Naive thymus-derived CD8-positive, alpha-beta T cell (primary cell): ENCODE data around the gene PREX1. TPM values are rescaled to one million over a fixed set of nuclear protein-coding genes. Genes with fewer than 3 reads are reported as not detected.

Source experiments
- ATAC-seq, 2 donors: fragments of 150-1000 bp; cut with Tn5 transposase in 1 of 2; sonication (Bioruptor Pico), chemical (Tn5 transposase) in 1 of 2; 1 replicate in 1 of 2; 2 replicates in 1 of 2; pipeline ENCODE4 v1.10.0; 2021; ENCODE audit warnings: mild to moderate bottlenecking in 2 of 2, moderate library complexity in 2 of 2
- POLR2A ChIA-PET: fragments of 350-600 bp; sonication (Branson Sonifier 250); formaldehyde crosslinking; loops from one replicate; lab custom pipeline; 2021; ENCODE audit warnings: antibody characterized with exemption; lab: Charles Lee
- DNase-seq, 10 donors: peaks; one replicate each; pipeline versions ENCODE4 v3.0.0 to v3.0.0-alpha.2; 2020 to 2022
- H3K27ac Mint-ChIP-seq, 10 donors: one replicate each; pipeline ENCODE4 v1.8.0; 2020 to 2022; ENCODE audit warnings: mild to moderate bottlenecking in 10 of 10, mixed read lengths in 10 of 10, moderate library complexity in 4 of 10, inconsistent platforms in 1 of 10
- H3K27me3 Mint-ChIP-seq, 5 donors: one replicate each; pipeline ENCODE4 v1.8.0; 2021 to 2022; ENCODE audit warnings: mixed read lengths in 5 of 5
- H3K36me3 Mint-ChIP-seq, 3 donors: one replicate each; pipeline ENCODE4 v1.8.0; 2020 to 2022; ENCODE audit warnings: mixed read lengths in 3 of 3, mild to moderate bottlenecking in 2 of 3, inconsistent platforms in 1 of 3
- H3K4me1 Mint-ChIP-seq, 4 donors: one replicate each; pipeline ENCODE4 v1.8.0; 2021 to 2022; ENCODE audit warnings: mixed read lengths in 4 of 4
- H3K4me3 Mint-ChIP-seq, 10 donors: one replicate each; pipeline ENCODE4 v1.8.0; 2020 to 2022; ENCODE audit warnings: mild to moderate bottlenecking in 10 of 10, mixed read lengths in 10 of 10, moderate library complexity in 6 of 10, inconsistent platforms in 1 of 10
- H3K9me3 Mint-ChIP-seq, 9 donors: one replicate each; pipeline ENCODE4 v1.8.0; 2020 to 2022; ENCODE audit warnings: mixed read lengths in 9 of 9, mild to moderate bottlenecking in 3 of 9, inconsistent platforms in 1 of 9, moderate library complexity in 1 of 9
- polyA plus RNA-seq, 3 donors: library from polyadenylated mRNA; unstranded; fragments of 300-500 nt; fragmentation: Illumina TruSeq; gene quantifications; one replicate each; pipeline ENCODE4 v1.2.3, GENCODE V29; 2021
- total RNA-seq, 8 experiments: library from RNA in 2 of 8; stranded (reverse) in 2 of 8; gene quantifications; one replicate each; pipeline ENCODE4 v1.2.3 and lab custom pipeline; 2021 to 2026

The PREX1 gene
- total and polyA plus RNA-seq, 5 experiments from 2014 or later, result 14.4 to 141 (median 38.5) TPM

DNA sequence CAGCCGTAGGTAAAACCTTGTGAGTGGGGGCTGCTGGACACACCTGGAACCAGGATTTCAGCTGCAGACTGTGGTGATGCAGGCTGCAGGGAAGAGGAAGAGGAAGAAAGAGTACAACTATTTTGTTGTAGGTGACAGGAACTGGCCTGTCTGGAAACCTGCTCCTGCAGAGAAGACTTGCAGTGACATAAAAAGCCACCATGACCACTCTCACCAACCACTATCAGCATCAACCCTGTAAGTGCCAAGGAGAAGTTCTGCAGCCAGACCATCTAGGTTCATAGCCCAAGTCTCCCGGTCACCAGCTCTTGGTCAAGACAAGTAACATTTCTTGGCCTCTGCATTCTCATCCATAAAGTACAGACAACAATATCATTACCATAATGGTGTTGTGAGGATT is 91.2 kb downstream of the PREX1 start:
- Mint-ChIP-seq H3K27ac (peak overlapping the region in 8 of 10 donors; percentile 18 to 89 (median 68)), H3K9me3 (no peaks in the 10 kb centered on the region), H3K4me1 (peaks cover 46 to 77% (median 73%) of the 10 kb centered on the region in 4 donors), H3K4me3 (peak overlapping the region in 5 of 10 donors; percentile 26 to 71 (median 67)), H3K27me3 (no peaks in the 10 kb centered on the region), H3K36me3 (peaks cover 4 to 42% (median 10%) of the 10 kb centered on the region in 3 donors)
- POLR2A ChIA-PET, result interaction anchor here (1.3 to 3.1 kb wide), 2 partner anchors 83 to 91 kb away, joined by 5 to 15 read pairs; partner anchors contain the start of gene PREX1
- ATAC-seq (no peak), DNase-seq (no peak)

DNA sequence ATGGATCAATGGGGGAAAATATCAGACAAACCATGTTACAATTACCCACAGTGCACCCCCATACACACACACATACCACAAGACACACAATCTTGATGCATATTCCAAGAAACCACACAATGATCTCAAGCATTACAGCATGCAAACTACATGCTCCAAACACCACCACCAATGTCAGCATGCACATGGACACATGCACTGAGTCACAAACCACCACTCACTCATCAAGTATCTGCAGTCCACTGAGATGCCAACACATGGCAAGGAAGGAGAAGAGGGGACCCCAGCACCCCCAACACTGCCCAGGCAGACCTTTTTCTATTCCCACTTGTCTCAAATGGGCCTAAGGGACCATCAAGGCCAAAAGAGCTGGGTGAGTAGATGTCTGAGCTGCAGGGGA is 91.6 kb downstream of the PREX1 start:
- peak overlapping the region in 8 of 10 donors; percentile 27 to 89 (median 68) for H3K27ac Mint-ChIP-seq
- no peak for ATAC-seq
- H3K9me3 Mint-ChIP-seq, result no peaks in the 10 kb centered on the region
- POLR2A ChIA-PET, result interaction anchor here (1.3 to 3.1 kb wide), 2 partner anchors 84 to 91 kb away, joined by 5 to 15 read pairs; partner anchors contain the start of gene PREX1
- no peaks in the 10 kb centered on the region for H3K27me3 Mint-ChIP-seq
- DNase-seq, result no peak
- H3K36me3 Mint-ChIP-seq, result peaks cover 1 to 42% (median 6%) of the 10 kb centered on the region in 3 donors
- H3K4me3 Mint-ChIP-seq, result peak overlapping the region in 8 of 10 donors; percentile 0 to 71 (median 45)
- H3K4me1 Mint-ChIP-seq, result peaks cover 43 to 75% (median 71%) of the 10 kb centered on the region in 4 donors

DNA sequence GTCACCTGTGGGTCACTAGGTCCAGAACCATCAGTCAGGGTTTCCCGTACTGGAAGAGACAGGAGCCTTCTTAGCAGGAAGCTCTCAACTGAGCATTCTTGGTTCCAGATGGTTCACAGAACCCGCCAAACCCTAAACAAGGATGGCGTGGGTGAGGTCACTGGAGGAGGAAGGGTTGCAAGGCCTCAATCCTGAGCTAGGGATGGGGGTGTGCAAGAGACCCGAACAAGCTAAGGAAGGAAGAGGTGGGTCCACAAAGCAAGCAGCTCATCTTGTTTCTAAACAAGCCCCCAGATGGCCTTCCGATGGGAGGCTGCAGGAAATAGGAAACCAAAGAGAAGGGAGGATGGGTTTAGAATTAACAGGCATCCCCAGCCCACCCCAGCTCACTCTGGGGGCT is 92.7 kb downstream of the PREX1 start:
- peak overlapping the region in 7 of 10 donors; percentile 45 to 82 (median 74) for H3K27ac Mint-ChIP-seq
- H3K4me3 Mint-ChIP-seq, result peak overlapping the region in 6 of 10 donors; percentile 24 to 66 (median 44)
- POLR2A ChIA-PET, result interaction anchor here (1.1 to 1.4 kb wide), 3 partner anchors 9 to 78 kb away, joined by 3 to 4 read pairs (median 3); no protein-coding TSS in a partner anchor
- H3K4me1 Mint-ChIP-seq, result peaks cover 47 to 79% (median 75%) of the 10 kb centered on the region in 4 donors
- H3K9me3 Mint-ChIP-seq, result no peaks in the 10 kb centered on the region
- ATAC-seq, result no peak
- peaks cover 6 to 46% (median 9%) of the 10 kb centered on the region in 3 donors for H3K36me3 Mint-ChIP-seq
- H3K27me3 Mint-ChIP-seq, result no peaks in the 10 kb centered on the region
- no peak for DNase-seq

DNA sequence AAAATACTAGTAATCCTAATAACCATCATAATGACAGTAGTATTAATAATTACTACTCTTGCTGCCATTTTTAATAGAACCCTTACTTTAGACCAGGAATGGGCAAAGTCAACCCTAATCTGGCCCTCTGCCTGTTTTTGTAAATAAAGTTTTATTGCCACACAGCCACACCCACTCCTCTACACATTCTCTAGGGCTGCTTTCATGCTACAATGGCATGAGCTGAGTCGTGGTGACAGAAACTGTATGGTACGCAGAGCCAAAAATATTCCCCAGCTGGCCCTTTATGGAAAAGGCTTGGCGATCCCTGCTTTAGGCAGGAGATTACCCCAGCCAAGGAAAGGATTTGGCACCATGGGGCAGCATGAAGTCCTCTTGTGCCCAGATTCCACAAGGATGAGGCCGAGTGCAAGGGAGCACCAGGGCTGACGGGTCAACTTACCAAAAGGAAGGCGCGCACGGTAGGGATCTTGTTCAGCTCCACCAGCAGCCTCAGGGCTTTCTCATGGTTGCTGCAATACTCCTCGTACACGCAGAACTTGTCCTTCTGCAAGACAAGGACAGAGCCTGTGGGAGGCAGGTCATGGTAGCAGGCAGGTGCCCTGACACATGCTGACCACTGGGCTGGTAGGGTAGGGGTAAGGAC is 93.6 kb downstream of the PREX1 start:
- POLR2A ChIA-PET, result interaction anchor here (0.6 to 1.4 kb wide), 3 partner anchors 9 to 135 kb away, joined by 3 to 4 read pairs (median 3); no protein-coding TSS in a partner anchor
- ATAC-seq (no peak), DNase-seq (no peak)
- peaks cover 56 to 83% (median 75%) of the 10 kb centered on the region in 4 donors for H3K4me1 Mint-ChIP-seq
- H3K27ac Mint-ChIP-seq, result no peak overlapping the region
- no peak overlapping the region for H3K4me3 Mint-ChIP-seq
- H3K36me3 Mint-ChIP-seq, result peaks cover 6 to 52% (median 9%) of the 10 kb centered on the region in 3 donors
- H3K27me3 Mint-ChIP-seq, result no peaks in the 10 kb centered on the region
- H3K9me3 Mint-ChIP-seq, result no peaks in the 10 kb centered on the region

DNA sequence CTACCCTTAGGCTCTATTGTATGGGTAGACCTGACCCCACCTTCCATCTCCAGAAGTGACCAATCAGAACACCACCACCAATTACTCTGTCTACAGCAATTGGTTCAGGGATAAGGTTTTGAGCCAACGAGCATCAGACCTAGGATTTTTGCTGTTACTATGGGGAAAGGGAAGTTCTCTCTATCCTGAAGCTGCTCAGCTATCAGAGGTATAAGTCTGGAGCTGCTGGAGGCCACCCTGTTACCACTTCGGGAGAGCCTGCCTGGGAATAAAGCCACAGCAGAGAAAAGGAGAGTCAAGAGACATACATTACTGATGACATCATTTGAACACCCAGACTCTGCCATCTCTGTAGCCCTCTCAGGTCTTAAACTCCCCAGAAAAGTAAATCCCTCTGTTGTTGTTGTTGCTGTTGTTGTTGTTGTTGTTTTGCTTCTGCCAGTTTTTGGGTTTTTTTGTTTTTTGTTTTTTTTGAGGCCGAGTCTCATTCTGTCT is 94.5 kb downstream of the PREX1 start:
- no peaks in the 10 kb centered on the region for H3K27me3 Mint-ChIP-seq
- POLR2A ChIA-PET, result interaction anchor here (0.6 to 1.1 kb wide), 2 partner anchors 11 to 134 kb away, joined by 3 to 7 read pairs; no protein-coding TSS in a partner anchor
- no peak overlapping the region for H3K4me3 Mint-ChIP-seq
- H3K36me3 Mint-ChIP-seq, result peaks cover 6 to 58% (median 9%) of the 10 kb centered on the region in 3 donors
- ATAC-seq (peak in 1 of 2 donors; percentile 40), DNase-seq (no peak)
- H3K27ac Mint-ChIP-seq, result peak overlapping the region in 6 of 10 donors; percentile 40 to 65 (median 46)
- peaks cover 50 to 81% (median 72%) of the 10 kb centered on the region in 4 donors for H3K4me1 Mint-ChIP-seq
- no peaks in the 10 kb centered on the region for H3K9me3 Mint-ChIP-seq

DNA sequence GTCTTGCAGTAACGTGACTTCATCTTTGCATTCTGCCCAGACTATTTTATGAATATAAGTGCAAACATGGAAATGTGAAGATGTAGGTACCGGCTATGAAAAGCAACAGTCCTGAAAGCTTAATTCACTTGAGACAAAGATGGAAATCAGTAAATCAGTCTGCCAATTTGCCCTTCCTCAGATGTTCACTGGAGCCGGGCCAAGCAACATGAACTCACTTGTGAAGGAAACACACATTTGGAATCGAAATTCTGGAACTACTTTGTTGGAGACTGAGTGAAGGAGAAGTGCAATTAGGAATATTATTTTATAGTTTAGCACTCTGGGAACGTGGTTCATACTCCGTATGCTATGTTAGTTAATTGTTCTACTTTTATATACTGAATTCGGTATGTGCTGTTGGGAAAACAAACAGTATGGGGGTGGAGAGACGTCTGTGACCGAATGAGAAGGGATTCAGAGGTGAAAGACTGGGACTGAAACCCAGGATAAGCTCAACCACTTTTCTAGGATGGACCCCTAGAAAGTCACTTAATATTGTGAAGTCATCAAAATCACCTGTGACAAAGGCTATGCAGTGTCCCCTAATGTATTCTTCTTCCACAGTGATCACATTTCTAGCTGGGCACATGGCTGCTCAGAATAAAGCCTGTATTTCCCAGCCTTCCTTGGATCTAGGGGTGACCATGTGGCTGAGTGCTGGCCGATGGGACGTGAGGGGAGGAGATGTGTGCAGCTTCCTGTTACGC is 95.5 kb downstream of the PREX1 start:
- DNase-seq (no peak), ATAC-seq (no peak)
- Mint-ChIP-seq H3K4me3 (no peak overlapping the region), H3K27me3 (no peaks in the 10 kb centered on the region), H3K9me3 (no peaks in the 10 kb centered on the region), H3K4me1 (peaks cover 44 to 80% (median 68%) of the 10 kb centered on the region in 4 donors), H3K36me3 (peaks cover 6 to 62% (median 8%) of the 10 kb centered on the region in 3 donors), H3K27ac (peak overlapping the region in 5 of 10 donors; percentile 18 to 66 (median 58))
- POLR2A ChIA-PET, result interaction anchor here (0.8 to 1.1 kb wide), 2 partner anchors 9 to 34 kb away, joined by 3 to 7 read pairs; no protein-coding TSS in a partner anchor

DNA sequence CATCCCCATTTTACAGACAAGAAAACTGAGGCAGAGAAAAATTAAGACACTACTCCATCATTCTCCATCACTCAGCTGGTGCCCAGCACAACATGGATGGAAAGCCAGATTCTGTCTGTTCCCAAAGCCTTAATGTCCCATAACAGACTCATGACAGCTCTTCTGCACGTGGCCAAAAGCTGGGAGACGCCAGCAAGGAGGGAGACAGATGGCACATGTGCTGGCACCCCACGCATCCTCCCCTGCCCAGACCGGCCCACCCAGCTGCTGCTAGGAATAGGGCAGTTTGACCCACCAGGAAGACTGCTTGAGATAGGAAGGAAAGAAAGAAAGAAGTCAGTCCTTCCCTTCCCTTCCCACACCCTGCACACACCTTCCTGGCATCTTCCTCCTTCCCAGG is 96.3 kb downstream of the PREX1 start:
- POLR2A ChIA-PET, result interaction anchor here (0.8 kb wide), 1 partner anchor 33 kb away, joined by 3 read pairs; no protein-coding TSS in a partner anchor
- no peak for ATAC-seq
- no peak overlapping the region for H3K4me3 Mint-ChIP-seq
- DNase-seq, result no peak
- no peaks in the 10 kb centered on the region for H3K27me3 Mint-ChIP-seq
- H3K9me3 Mint-ChIP-seq, result no peaks in the 10 kb centered on the region
- peaks cover 42 to 74% (median 63%) of the 10 kb centered on the region in 4 donors for H3K4me1 Mint-ChIP-seq
- peak overlapping the region in 6 of 10 donors; percentile 27 to 89 (median 46) for H3K27ac Mint-ChIP-seq
- peaks cover 6 to 62% (median 7%) of the 10 kb centered on the region in 3 donors for H3K36me3 Mint-ChIP-seq

DNA sequence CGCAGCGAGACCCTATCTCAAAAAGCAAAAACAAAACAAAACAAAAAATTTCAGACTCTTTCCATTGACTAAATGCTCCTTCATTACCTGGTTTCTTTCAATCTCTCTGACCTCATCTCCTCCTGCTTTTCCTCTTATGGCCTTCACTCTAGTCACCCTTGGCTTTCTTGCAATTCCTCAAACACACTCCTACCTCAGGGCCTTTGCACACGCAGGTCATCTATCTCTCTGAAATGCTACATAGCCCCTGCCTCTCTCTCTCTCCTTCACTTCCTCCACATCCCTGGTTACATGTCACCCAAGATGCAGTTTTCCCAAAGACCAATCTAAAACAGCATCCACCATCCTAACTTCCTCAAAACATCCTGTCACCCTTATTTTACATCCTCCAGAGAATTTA is 96.8 kb downstream of the PREX1 start:
- peak overlapping the region in 1 of 10 donors; percentile 2 for H3K4me3 Mint-ChIP-seq
- no peak for ATAC-seq
- H3K27me3 Mint-ChIP-seq, result no peaks in the 10 kb centered on the region
- peaks cover 36 to 68% (median 61%) of the 10 kb centered on the region in 4 donors for H3K4me1 Mint-ChIP-seq
- POLR2A ChIA-PET, result interaction anchor here (0.6 to 1.1 kb wide), 3 partner anchors 22 to 80 kb away, joined by 3 read pairs; no protein-coding TSS in a partner anchor
- peaks cover 6 to 63% (median 7%) of the 10 kb centered on the region in 3 donors for H3K36me3 Mint-ChIP-seq
- H3K9me3 Mint-ChIP-seq, result no peaks in the 10 kb centered on the region
- DNase-seq, result no peak
- H3K27ac Mint-ChIP-seq, result peak overlapping the region in 9 of 10 donors; percentile 25 to 89 (median 53)

DNA sequence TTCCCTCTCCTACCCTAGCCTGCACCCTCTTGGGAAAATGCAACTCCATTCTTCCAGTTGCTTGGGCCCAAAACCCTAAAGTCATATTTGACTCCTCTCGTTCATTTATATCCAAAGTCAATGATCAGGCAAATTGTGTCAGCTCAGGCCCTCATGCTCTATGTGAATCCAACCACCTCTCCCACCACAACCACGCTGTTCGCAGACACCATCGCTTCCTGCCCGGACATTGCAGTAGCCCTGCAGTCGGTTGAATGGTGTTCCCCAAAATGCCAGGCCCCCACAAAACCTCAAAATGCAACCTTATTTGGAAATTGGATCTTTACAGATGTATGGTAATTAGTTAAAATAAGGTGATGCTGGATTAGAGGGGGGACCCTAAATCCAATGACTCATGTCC is 98.3 kb downstream of the PREX1 start:
- Mint-ChIP-seq H3K4me3 (peak overlapping the region in 1 of 10 donors; percentile 19), H3K36me3 (peaks cover 6 to 76% (median 14%) of the 10 kb centered on the region in 3 donors), H3K4me1 (peaks cover 28 to 60% (median 56%) of the 10 kb centered on the region in 4 donors), H3K27ac (peak overlapping the region; percentile 49 to 89 (median 70)), H3K9me3 (no peaks in the 10 kb centered on the region), H3K27me3 (no peaks in the 10 kb centered on the region)
- ATAC-seq, result no peak
- no peak for DNase-seq
- POLR2A ChIA-PET, result interaction anchor here (1.1 to 1.2 kb wide), 2 partner anchors 10 to 22 kb away, joined by 3 read pairs; no protein-coding TSS in a partner anchor

DNA sequence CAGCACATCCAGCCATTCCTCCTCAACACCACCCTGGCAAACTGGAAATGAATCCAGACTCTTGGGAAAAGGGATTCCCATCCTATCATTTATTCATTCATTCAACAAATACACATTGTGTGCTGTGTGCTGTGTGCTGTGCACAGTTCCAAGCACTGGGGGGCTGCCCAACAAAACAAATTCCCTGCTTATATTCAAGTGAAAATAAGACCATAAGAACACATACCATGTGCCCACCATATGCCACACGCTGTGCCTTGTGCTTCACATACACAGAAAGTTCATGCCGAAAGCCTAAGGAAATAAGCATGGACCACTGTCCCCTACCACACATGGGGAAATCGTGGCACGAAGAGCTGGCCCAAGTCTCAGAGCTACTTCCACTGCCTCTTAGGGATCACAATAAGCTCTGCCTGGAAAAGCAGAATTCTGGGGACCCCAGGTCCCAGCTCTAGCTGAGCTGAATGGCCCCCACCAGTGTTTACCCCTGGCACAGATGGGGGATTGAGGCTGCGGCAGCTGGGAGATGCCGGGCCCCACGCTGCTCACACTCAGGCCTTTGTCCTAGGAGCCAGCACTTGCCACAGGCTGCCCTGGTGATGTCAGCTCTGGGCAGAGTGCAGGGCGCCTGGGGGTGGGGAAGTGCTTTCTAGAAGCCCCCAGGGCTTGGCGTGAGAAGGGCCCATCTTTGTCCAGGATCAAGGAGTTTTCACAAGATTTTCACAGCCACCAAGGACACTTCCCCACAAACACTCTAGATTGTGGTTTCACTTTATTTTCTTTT is 99.6 kb downstream of the PREX1 start:
- Mint-ChIP-seq H3K4me3 (no peak overlapping the region), H3K4me1 (peaks cover 26 to 68% (median 65%) of the 10 kb centered on the region in 4 donors)
- POLR2A ChIA-PET, result interaction anchor here (0.9 kb wide), 1 partner anchor 14 kb away, joined by 3 read pairs; no protein-coding TSS in a partner anchor

DNA sequence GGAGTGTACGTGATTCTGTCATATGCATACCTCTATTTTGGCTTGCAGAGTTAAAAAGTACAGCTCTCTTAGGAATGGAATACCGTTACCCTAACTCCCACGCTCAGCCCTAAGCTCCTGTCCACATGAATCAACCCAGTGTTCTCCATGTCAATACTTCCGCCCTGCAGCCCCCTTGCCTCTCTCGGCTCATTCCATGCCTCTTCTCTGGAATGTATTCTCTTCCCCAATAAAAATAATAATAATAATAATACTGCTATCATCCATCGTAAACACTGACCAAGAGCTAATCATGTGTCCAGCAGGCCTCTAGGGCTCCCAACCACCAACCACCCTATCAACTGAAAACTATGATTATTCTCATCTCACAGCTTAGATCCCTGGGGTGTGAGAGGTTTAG is 100.6 kb downstream of the PREX1 start:
- Mint-ChIP-seq H3K9me3 (no peaks in the 10 kb centered on the region), H3K27ac (peak overlapping the region in 9 of 10 donors; percentile 29 to 99 (median 71)), H3K4me1 (peaks cover 27 to 73% (median 68%) of the 10 kb centered on the region in 4 donors), H3K27me3 (no peaks in the 10 kb centered on the region), H3K36me3 (peaks cover 6 to 68% (median 11%) of the 10 kb centered on the region in 3 donors), H3K4me3 (no peak overlapping the region)
- ATAC-seq (no peak), DNase-seq (no peak)
- POLR2A ChIA-PET, result interaction anchor here (0.7 to 1.3 kb wide), 4 partner anchors 10 to 17 kb away, joined by 3 read pairs; no protein-coding TSS in a partner anchor

More for the DNA sequence above, 99.6 kb downstream of the PREX1 start:
- H3K9me3 Mint-ChIP-seq, result no peaks in the 10 kb centered on the region
- H3K27me3 Mint-ChIP-seq, result no peaks in the 10 kb centered on the region
- DNase-seq, result no peak
- no peak for ATAC-seq
- peak overlapping the region; percentile 29 to 89 (median 70) for H3K27ac Mint-ChIP-seq
- peaks cover 6 to 75% (median 14%) of the 10 kb centered on the region in 3 donors for H3K36me3 Mint-ChIP-seq
